NCI-H1930 (cell line): Measurements from ENCODE around the gene MLLT6.

ENCODE experiments used
- DNase-seq, 2 experiments: peaks; one replicate each; lab custom pipeline; 2025; lab: John Stamatoyannopoulos, UW

MLLT6 gene

GRCh38 chr17:38704606-38705522 is at the start of gene MLLT6:
Gene MLLT6 (plus strand): TSS chr17:38705273. CDS start chr17:38705633, 360 bp downstream.
- DNase-seq: peak; percentile 56 to 67

- no peak for DNase-seq
Observed at GRCh38 chr17:38656959-38657823, 47.9 kb upstream of the MLLT6 start.

DNA sequence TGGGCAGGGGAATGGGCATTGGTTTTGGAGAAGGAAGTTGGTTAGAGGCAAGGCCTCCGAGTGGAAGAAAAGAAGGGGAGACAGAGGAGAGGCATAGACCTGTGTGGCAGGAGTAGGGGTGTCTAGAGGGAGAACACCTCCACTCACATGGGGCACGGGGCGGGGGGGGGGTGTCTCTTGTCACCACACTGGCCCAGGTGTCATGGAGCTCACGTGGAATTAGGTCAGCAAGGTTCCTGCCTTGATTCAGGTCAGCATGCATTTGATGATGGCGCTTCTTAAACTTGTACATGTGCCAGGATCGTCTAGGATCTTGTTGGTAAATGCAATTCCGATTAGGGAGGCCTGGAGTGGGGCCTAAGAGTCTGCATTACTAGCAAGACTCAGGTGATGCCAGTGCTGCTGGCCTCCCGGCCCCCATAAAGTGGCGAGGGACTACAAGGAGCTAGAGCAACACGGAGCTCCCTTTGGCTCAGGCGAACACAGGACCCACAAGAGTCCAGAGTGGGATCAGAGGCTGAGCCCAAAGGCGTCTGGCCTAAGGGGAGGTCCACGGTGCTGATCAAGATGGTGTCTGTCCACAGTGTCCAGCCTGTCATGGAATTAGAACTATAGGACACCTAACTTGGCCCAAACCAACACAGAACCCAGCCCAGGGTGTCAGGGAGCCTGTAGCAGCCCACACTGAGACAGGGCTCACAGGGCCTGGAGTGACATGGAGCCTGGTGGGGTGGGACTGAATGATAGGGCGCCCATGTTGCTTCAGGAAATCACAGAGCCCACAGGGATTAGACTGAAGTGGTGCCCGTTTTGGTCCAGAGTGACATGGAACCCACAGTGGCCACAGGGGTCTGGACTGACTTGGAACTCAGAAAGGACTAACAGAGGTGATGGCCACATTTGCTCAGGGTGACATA is 47.0 kb upstream of the MLLT6 start:
- DNase-seq: no peak

- no peak for DNase-seq
Observed at GRCh38 chr17:38658741-38659345, 46.2 kb upstream of the MLLT6 start.

DNA sequence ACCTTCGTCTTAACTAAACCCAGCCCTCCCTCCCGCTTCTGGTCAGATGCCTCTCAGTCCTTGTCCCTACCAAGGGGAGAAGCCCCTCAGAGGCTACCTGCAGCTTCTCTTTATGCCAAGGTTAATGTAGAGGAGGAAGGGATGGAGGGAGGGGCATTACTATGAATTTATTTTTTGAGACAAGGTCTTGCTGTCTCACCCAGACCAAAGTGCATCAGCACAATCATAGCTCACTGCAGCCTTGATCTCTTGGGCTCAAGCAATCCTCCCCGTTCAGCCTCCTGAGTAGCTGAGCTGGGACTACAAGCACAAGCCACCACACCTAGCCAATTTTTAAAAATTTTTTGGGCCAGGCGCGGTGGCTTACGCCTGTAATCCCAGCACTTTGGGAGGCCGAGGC is 45.7 kb upstream of the MLLT6 start:
- no peak for DNase-seq

DNA sequence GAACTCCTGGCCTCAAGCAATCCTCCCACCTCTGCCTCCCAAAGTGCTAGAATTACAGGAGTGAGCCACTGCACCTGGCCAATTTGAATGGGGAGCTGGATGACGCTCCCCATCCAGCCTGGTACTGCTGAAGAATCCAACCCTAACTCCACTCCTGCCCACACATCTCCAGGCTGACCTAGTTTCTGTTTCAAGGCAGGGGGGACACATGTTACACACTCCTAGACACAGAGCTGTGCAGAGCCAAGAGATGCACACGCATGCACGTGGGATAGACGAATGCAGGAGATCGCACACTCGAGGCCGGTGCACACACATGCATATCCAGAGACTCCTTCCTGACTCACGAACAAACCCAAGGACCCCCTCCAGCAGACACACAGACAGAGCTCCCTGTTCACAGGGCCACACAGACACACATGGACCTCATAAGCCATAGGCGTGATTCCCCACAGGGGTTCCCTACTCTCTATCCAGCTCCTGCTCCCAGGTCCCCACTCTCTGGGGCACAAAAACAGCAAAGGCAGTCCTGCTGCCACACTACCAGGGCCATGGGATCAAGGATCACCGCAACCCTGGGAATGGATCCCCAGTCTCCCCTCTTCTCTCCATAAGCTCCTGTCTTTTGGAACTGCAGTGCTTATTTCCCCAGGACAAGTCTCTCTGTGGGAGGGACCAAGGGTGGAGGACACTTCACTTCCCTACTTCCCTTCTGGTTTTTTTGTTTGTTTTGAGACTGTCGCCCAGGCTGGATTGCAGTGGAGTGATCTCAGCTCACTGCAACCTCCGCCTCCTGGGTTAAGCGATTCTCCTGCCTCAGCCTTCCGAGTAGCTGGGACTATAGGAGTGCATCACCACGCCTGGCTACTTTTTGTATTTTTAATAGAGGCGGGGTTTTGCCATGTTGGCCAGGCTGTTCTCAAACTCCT is 44.7 kb upstream of the MLLT6 start:
- DNase-seq: no peak

DNA sequence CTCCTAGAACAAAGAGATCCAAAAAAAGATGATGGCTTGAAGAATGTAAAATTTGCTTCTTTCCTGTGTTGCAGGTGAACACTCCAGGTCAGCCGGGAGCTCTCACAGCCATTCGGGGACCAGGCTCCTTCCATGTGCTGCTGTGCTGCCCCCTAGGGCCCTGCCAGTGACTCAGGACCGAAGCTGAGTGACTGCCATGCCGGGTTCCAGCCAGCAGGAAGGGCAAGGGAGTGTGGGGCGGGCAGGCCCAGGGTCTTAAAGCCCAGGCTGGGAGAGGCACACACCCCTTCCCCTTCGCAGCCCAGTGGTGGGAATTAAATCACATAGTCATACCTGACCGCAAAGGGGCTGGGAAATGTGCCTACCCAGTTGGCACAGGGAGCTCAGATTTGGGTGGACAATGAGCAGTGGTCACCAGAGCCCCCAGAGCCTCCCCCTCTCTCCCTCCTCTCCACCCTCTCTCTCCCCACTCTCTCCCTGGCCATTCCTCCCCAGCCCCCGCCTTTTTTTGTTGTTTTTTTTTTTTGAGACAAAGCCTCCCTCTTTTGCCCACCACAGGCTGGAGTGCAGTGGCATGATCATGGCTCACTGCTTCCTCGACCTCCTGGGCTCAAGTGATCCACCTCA is 41.8 kb upstream of the MLLT6 start:
- DNase-seq: peak; percentile 77 to 86

DNA sequence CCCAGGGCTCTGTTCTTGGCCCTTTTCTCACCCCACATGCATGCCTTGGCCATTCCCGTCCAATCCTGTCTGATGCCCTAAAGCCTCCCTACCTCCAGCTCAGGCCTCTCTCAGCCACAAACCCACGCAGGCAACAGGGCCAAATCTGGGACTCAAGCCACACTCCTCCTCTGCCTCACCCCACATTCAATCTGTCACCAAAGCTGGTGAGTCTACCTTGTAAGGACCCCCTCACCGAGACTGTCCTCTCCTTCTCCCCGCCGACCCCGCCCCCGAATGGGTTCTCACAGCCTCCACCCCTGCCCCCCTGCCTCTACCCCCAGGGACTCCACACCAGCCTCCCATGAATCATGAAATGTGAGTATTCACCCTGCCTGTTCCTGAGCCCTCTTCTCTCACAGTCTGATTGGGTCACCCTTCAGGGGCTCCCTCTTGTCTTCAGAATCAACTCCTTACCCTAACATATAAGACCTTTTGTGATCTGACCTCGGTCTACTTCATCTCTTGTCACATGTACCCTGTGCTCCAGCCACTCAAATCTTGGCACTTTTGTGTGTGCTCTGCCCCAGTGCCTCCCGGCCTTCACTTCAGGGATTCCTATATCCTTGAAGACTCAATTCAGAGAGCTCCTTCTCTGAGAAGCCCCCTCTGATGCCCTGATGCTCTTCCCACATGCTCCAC is 41.0 kb upstream of the MLLT6 start:
- DNase-seq: no peak

DNA sequence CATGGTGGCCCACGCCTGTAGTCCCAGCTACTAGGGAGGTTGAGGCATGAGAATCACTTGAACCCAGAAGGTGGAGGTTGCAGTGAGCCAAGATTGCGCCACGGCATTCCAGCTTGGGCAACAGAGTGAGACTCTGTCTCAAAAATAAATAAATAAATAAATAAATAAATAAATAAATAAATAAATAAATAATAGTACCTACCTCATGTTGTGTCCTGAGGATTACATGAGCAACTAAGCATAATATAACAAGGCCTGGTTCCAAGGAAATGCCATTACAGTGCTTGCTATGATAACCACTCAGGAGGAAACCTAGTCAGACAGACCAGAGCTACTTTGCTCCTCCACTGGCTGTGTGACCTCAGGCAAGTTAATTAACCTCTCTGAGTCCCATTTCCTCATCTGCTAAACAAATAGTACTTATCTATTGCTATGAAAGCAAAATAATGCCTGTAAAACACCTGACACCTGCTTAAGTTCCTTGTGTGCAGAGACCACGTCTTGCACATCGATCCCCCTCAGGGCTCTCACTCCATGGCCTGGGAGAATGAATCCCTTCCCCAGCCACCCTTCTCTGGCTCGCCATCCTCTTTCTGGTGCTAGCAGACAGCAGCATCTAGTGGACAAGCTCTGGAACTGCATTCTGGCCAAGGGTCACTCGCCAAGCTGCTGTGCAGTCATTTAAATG is 37.8 kb upstream of the MLLT6 start:
- peak; percentile 41 to 58 for DNase-seq

DNA sequence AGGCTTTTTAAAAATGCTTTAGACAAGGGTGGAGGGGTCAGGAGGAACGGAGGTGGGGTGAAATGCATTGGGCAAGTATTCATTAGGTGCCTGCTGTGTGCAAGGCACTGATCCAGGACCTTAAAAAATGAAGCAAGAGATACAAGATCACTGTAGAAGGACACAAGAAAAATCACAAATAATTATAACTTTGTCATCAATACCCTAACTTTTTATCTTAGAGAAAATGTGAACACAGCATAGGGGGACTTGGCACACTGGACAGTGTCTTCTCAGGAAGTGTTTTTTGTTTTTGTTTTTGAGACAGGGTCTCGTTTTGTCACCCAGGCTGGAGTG is 37.3 kb upstream of the MLLT6 start:
- DNase-seq: no peak

DNA sequence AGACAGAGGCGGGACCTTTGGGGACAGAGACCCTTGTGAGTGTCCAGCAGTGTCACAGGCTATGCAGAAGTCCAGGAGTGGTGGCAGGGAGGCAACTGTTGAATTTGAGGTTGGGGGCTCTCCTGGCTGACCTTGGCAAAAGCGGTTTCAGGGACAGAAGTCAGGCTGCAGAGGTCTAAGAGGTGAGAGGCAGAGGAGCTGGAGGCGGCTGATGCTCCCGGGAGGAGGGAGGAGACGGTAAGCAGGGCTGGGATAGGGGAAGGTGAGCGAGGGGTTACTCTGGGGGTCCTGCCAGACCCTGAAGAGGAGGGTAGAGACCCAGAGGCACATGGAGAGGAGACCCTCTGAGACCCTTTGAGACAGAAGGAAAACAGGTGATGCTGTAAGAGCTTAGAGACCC is 35.6 kb upstream of the MLLT6 start:
- no peak for DNase-seq

- no peak for DNase-seq
Observed at GRCh38 chr17:38671939-38672720, 32.9 kb upstream of the MLLT6 start.

DNA sequence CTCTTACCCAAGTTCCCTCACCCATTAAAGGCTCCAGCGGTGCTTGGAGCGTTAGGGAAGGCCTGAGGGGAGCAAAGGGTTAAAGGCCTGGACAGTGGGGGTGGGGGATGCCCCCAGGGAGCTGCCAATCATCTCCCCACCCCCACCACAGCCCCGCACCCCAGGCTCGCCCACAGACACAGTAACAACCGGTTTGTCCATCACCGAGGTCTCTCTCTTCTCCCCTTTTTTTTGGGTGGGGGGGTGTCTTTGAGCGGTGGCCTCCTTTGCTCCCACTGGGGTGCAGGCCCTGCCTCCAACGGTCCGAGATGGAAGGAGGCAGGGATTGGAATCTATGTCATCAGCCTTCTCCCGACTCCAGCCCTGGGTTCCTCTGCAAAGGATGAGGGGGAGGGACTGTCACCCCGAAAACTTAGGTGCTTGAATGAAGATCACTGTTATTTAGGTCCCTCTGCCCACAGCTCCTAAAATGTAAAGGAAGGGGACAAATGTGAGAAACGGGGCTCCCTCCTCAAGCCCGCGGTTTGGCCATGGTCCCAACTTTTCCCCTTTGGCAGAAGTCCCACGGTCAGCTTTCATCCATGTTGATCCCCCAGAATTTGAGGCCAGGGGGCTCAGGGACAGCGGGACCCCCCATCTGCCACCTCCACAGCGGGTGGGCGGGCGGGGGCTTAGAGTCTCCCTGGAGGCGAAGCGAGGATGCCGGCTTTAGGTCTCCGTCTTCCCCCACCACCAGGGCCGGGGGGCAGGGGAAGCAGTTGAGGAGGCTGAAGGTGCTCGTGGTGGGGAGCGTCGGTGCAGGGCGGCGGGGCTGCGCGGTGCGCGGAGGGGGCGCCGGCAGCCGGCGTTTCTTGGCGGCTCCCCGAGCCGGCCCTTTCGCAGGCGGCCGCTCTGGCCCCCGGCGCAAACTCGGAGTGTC is 32.0 kb upstream of the MLLT6 start:
- no peak for DNase-seq

DNA sequence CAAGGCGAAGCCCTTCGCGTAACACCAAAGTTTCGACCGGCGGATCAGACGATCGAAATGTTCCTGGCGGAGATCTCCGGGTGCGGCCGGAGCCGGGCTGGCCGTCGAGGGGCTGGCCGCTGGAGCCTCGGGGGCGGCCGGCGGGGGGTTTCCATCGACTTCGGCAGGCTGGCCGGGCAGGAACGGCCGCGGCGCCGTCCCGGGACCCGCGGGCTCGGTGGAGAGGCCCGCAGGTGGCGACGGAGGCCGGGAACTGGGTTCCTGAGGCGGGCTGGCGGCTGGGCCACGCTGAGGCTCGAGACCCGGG is 31.4 kb upstream of the MLLT6 start:
- peak in 1 of 2 experiments; percentile 7 for DNase-seq

DNA sequence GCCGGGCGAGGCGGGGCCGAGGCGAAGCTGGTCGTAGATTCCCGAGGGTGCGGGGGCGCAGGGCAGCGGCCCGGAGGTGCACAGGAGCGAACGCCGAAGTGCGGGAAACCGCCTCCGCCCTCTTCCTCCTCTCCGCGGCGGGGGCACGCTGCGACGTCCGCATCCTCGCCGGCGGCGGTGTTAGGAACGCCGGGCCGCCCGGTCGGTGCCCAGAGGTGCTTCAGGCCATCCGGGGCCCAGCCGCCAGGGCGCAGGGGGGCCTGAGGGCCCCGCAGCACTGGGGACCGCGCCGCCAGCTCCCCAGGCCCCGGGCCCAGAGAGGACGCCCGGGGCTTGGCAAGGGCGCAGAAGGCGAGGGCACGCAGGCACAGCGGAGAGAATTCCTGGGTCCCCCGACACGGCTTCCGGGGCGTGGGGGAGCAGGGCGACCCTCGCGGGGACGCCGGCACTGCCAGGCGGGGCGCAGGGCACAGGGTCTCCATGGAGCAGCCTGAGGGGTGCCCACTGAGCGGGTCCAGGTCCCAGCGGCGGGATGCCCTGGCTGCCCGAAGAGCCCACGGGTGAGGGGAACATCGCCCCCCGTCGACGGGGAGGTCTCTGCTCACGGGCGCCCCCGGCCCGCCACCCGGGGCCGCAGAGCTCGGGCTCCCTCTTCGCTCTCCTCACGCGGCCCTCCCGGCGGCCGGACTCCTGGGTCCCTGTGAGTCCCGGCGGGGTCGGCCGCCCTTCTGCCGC is 30.9 kb upstream of the MLLT6 start:
- peak in 1 of 2 experiments; percentile 47 for DNase-seq
